Measurements from ENCODE around the gene ARHGAP15.

Gene ARHGAP15

DNA sequence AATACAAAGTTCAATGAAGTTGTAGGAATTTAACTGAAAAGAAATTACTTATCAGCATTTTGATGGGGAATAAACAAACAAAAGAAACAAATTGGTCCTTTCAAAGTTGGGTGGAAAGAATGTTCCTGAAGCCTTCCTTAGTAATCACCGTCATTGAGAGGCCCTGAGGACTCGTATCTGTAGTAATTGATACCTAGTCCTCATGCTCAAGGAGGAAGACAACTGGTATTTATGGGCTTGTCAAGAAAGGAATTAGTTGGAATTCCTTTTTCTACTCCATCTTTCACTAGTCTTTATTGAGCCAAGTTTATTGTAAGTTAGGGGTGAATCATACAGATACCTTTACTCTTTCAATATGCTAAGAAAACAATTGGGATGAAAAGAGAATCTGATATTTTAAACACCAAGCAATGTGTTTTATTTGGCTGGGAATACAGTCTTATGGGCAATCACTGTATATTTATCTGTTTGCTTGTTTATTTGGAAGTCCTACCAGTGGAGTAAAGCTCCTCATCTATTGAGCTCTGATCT, 324.8 kb downstream of the ARHGAP15 start:
- no peak for DNase-seq (ENCODE audit: low spot score)

DNA sequence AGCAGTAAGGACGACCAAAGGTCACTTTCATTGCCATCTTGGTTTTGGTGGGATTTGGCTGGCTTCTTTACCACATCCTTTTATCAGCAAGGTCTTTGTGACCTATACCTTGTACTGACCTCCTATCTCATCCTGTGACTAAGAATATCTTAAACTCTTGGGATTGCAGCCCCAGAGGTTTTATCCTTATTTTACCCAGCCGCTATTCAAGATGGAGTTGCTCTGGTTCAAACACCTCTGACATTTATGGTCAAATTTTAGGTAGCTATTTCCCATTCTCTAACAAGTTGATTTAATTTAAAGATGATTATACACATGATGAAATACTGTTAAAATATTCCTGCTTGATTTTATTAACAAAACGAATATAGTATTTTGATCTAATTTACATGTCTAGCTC, 326.1 kb downstream of the ARHGAP15 start:
- DNase-seq (ENCODE audit: low spot score), result no peak

DNA sequence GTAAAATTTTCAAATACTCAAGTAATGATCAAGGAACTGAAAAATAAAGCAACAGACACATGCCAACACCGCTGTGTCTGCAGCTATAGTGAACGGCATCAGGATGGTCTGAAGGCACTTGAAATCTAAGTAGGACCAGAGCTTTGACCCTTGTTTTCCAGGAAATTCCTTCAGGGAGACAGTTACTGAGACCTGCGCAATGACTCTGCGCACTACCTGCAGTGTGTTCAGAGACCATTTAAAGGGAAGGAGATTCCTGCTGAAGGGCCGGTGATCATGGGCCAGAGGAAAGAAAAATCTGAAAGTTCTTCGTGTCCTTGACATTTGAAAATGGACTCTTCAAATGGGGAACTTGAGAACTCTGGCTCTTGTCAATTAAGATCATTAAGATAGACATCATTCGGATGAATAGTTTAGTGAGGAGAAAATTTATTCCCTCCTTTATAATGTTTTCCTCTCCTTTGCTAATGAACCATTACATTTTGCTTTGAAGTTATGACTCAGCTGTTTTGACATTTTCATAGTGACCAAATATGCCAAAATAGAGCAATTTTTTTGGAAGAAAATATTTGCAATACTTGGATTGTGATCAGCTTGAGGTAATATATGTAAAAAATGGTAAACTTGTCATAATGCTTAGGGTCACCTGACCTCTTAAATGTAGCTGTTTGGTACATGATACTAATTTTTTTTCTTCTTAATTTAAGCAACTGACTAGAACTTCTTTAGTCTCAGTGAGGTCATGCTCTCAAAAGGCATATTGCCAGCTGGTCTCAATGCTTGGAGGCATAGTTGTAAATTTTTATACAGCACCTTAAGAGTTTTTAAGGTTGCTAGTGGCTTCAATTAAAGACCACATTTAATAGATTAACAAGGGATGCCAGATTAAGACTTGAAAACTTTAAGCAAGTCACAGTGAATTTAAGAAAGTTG, 329.3 kb downstream of the ARHGAP15 start:
- no peak for DNase-seq (ENCODE audit: low spot score)

DNA sequence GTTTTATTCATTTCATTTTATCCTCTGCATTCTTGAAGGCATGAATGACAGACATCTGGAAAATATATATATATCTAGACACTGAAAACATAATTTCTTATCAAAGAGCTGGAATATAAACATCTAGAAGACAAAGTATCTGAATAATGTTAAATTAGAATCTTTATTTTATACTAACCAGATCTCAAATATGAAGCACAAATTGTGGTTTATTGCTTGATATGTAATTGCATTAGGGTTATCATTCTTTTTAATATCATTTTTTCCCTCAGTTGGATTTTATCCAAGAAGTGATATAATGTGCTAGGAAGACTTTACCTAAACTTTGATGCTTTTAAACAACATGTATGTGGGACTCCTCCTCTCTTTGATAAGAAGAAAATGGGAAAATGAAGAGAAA, 331.2 kb downstream of the ARHGAP15 start:
- DNase-seq (ENCODE audit: low spot score), result no peak

DNA sequence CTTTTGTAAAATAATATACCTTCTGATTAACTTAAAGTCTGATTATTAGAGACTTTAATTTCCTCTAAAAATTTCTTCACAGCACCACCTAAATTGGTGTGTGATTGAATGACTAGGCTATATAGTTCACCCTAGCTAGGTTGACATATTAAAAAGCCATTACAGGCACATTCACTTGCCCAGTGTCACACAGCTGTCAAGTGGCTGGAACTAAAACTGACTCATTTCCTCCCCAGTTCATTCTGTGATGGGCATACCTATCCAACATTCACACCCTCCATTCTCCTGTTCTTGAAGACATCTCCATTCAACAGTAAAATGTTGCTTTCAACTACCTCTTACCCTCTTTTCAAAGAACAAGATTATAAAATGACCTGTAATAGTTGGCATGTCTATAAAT, 334.5 kb downstream of the ARHGAP15 start:
- DNase-seq (ENCODE audit: low spot score), result no peak

DNA sequence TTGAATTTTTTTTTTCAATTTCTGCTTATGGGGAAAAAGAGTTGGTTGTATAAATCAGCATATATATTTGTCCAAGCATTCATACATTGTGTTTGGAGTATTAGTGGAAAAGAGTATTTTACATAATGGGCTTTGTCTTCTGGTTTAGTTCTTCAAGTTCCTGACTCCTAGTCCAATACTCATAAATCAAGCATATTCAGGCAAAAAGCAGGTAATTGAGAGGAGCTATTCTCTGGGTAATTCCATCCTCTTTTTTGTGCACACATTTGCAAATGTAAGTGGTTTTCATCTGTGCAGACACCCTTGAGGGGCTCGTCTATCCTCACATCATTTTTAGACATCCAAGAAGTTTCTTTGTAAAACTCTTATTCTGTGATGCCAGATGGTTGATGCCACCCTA, 337.2 kb downstream of the ARHGAP15 start:
- no peak for DNase-seq (ENCODE audit: low spot score)

DNA sequence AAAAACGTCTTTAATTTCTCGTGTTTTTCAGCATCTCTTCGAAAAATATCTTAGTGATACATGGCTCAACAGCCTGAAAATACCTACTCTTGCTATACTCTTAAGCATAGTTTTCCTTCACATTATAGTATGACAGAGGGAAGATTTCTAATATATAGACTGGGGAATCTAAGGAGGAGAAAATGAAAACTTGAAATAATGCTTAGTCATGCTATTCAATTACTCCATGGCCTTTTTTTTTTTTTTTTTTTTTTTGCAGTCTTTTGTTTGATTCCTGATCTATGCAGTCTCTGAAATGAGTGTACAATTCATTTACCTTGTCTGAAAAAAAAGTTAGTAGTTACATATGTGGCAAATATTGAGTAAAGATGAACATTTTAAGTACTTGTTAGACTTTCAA, 337.8 kb downstream of the ARHGAP15 start:
- DNase-seq (ENCODE audit: low spot score), result no peak

DNA sequence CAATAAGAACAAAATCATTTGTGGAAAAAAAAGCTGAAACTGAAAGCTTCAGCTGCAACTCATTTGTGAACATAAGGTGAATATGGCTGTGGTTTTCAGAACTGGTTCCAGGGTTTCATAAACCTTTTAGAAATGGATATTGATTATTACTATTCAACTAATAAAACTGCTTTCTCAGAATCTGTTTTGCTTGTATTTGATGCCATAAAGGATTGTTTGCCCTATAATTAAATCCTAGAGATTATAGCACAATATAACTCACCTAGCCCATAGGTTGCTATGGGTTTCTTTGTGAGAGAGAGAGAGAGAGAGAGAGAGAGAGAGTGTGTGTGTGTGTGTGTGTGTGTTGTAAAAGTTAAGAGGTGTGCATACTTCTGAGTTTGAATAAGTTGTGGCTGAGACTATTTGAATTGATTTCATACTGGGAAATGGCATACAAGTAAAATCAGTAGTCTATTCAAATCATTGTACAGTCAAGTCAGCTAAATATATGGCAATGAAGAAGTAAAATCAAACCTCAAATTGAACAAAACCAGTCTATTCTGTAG, 339.2 kb downstream of the ARHGAP15 start:
- DNase-seq (ENCODE audit: low spot score), result no peak

DNA sequence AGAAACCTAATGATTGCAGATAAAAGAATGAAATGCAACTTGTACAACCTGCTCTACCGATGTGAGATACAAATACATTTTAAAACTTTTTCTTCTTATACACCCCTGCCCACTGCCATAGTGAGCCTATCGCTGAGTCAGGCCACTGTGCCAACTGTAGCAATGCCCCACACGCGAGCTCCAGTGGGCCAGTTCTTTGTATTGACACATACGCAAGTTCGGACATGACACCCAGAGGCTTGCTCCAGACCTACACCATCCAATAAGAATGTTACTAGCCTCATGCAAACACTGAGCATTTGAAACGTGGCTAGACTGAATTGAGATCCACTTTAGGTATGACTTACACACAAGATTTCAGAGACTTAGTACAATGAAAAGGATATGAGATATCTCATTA, 340.1 kb downstream of the ARHGAP15 start:
- no peak for DNase-seq (ENCODE audit: low spot score)

DNA sequence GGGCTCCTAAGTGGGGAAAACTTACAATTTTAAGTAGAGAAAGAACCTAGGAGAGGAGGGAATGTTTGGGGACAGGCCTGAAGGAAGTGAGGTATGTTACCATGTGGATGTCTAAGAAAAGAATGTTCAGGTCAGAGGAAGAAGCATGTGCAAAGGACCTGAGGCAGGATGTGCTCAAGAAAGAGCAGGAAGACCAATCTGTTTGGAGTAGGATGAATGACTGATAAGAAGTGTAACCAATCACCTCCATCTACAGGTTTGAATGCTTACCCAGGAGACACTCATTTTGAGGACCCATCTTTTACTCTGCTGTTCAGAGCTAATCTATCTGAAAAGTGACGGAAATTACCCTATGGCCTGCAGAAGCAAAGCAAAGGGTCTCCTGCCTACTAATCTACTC, 342.3 kb downstream of the ARHGAP15 start:
- DNase-seq (ENCODE audit: low spot score), result no peak

DNA sequence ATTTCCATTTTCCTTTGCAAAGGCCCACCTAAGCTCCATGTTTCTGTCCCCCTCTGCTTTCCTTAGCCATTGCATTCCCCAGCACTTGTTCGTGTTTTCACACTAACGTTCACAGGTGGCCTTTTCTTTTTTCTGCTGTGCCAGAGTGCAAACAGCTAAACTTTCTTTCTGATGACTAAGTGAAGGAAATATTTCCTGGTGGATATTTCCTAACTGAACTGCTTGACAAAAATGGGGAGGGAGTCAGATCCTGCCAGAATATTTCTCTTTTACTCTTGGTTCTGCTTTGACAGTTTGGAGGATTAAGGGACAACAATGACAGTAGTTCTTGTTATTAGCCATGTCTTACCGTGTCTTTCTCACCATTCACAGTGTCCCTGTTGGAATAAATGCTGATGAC, 344.0 kb downstream of the ARHGAP15 start:
- no peak for DNase-seq (ENCODE audit: low spot score)

DNA sequence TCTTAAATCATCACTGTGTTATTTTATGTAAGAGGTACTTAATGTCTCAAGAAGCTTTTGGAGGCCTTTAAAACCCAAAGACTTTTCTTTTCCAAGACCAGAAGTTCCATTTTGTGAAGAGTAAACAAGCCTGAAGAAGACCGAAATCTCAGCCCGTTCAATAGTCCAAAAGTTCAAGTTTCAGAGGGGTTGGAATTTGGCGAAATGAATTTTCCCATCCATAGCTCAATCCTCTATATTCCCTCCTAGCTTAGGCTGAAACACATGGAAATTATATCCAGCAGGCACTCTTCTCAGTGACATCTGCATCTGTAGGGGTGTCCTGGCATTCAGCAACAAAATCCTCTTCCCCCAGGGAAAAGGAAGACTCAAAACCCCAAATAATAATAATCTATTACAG, 344.6 kb downstream of the ARHGAP15 start:
- DNase-seq (ENCODE audit: low spot score), result no peak

DNA sequence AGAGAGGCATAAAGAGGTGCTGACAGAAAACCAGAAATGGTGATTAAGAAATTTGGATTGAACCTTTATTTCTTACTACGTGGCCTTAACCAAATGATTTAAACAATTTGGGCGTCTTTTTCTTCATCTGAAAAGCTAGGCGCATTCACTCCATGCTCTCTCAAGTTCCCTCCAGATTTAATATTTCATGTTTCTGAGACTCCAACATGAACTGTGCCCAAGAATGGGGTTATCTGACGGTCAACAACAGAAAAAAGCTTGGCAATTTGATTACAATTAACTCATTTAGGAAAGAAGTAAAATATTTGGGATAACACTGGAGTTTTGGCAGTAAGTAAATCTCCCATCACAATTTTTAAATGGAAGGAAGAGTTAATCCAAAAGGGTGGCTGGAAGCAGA, 345.4 kb downstream of the ARHGAP15 start:
- DNase-seq (ENCODE audit: low spot score), result no peak

DNA sequence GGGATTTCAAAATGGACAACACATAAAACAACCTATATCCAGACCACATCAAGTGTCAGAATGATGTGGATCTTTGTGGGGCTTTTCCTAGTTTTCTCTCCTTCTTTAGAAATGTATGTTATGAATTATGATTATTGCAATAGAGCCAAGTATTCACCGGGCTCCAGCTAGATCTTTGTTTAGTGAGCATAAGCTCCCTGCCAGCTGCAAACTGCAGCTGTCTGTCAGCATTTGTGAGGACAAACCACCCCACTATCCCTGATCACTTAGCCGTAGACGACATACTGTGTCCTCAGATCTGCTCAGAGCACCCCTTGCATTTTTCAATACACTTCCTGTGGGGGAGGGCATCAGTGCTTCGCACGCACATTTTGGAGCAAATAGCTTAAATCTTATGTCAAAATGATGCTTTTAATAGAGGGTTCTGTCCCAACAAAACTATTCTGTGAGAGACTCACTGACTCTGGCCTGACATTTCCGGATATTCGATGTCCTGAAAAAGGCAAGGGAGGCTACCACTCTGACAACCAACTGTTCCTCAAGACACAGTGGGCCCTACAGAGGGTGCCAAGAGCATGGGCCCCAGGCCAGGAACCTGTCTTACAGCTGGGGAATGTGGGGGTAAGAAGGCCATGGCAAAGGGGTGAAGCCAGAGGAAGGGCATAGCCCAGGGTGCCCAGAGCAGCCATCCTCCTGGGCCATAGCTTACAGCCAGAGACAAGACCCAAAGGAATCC, 346.0 kb downstream of the ARHGAP15 start:
- DNase-seq (ENCODE audit: low spot score), result no peak

DNA sequence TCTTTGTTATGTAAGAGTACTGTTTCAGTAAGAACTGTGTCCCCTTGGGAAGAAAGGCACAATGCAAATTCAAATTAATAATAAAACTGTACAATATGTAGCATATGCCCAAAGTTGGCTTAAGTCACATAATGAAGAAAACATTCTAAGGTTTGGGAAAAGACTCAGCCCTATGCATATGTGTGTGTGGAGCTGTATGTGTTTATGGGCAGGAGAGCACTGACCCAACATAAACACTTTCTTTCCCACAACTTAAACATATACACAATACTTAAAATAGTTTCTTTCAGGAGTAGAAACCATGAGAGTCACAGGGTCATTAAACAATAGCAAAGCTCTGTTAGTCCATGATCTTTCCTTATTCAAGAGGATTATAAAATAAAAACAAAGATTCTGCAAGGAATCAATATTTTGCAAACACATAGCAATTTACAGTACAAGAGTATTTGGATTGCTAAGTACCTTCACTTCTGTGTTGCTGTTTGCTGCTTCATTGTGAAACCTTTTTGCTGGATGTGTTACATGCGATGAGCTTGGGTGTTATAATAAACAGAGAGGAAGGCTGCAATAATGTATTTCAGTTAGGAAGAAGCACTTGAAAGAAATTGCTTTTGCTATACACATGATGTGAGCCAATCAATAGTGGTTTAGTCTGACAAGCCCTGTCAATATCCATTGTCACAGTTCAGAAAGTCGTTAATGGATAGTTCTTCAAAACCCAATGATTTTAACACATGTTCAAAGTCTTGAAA, 347.3 kb downstream of the ARHGAP15 start:
- no peak for DNase-seq (ENCODE audit: low spot score)

DNA sequence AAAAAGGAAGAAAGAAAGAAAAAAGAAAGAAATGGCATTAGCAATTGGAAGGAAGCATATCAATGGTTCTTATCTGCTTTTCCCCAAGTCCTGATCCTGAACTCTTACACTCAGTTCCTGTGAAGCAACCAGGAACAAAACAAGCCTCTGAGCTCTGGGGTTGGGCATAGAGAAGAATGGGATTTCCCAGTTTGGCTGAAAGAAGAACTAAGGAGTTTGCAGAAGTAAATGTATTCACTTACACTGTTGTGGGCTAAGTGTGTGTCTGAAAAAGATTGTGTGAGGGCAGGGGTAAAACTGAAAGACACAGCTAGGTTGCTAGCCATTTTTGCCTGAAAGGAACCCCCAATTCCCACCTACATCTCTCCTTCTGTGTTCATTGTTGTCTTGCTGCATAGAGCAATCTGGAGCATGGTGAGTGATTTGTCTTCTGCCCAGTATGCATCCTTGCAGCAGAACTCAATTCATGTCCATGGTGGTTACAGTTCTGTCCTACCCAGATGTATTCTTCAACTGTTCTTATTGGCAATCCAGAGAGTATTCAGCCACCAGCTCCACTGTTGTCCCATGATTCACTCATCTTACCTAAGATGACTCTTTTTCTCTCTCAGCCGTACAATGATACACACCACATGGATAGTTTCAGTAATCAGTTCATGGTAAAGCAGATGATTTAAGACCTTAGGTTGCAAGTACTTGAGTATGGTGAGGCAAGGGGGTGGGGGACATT, 348.7 kb downstream of the ARHGAP15 start:
- DNase-seq (ENCODE audit: low spot score), result no peak

DNA sequence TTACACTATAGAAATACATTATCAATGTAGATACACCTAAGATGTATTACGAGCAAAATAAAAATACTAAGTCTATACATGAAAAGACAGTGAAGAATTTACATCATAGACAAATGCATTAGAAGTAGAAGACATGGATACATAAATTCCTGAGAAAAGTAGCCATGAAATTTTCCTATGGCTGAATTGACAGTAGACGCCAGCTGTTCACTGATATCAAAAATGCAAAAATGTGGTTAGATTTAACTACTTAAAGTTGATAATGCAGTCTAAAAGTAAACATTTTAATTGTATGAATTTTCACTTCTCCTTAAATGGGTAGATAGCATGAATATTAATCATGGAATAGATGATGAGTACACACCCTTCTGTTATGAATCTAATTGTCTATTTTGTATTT, 350.9 kb downstream of the ARHGAP15 start:
- DNase-seq (ENCODE audit: low spot score), result no peak

DNA sequence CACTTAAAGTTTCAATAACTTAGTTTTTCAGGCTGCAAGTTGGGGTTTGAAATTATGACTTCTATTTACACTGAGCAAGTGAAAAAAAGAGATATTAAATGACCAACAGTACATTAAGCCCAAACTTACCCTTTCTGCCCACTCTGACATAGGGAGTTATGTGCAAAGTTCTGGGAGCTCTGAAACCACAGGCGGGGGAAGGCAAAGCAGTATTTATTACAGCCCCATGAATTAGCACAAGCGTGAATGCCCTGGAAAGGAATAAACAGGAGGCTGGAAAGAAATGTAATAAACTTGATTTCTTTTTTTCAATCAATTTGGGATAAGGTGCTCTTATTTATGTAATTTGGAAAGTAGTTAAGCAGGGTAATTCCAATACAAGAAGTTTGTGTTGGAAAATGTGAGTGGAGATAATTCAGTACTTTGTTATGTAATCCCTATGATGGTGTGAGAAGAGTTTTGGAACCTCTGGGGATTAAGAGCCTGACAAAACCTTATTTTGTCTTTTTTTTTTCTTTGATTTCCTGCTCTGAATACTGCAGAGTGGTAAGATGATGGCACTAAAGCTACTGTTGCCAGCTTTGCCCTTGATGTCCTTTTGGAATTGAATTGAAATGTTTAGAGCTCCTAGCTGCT, 351.5 kb downstream of the ARHGAP15 start:
- no peak for DNase-seq (ENCODE audit: low spot score)

DNA sequence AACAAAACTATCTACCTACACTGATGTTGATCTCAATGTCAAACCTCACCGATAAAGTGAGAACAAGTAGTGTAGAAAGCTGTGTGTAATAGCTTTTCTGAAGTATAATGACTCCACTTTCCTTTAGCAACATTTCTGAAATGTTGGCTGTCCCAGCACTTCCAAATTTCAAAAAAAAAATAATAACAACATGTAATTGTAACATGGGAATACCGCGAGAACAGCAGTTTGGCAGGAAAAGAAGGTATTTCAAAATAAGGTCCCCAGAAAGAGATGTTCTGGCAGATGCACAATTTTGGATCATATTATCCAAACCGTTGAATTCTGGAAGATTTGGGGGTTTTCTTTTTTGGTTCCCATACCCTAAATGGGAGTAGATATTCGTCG, 352.0 kb downstream of the ARHGAP15 start:
- no peak for DNase-seq (ENCODE audit: low spot score)

DNA sequence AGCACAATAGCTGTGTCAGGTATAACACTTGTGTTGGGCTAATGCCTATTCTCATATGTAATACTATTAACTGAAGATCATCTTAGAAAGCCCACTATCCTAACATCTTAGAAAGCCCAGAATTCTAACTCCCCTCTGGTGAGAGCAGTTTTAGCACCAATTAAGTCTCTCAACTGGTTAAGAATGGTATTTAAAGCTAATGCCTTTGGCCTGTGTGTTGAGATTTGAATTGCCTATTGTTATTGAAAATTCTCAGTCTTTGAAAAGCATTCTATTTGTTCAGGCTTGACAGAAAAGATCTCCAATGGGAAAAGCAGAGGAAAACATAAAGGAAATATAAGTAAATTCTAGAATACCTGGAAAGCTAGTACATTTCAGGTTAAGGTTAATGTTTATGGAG, 352.5 kb downstream of the ARHGAP15 start:
- no peak for DNase-seq (ENCODE audit: low spot score)

DNA sequence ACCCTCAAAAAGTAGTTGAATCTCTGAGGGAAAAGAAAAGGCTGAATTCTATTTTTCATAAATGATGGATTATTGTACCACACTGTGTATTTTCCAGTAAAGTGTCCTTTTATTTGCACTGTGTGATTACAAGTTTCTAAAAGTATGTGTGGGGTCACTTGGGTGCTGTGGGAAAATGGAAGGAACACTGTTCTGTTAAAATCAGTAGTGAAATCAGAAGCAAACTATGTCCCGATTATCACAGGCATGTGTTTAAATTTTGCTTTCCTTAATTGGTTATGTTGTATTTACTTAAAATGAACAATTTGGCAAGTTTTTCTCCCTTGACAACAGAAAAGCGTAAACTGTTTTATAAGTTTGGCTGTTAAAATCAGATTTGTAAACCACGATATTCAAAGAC, 353.1 kb downstream of the ARHGAP15 start:
- no peak for DNase-seq (ENCODE audit: low spot score)

Data from HuH-7.5 (cell line).